ENCODE data around the gene SCGB1C2. TPM values are rescaled to one million over a fixed set of nuclear protein-coding genes. Genes with fewer than 3 reads are reported as not detected.
"Not testable (repeated sequence)": the region's sequence is repeated elsewhere in the genome, so short reads cannot be mapped to it uniquely, and the experiment has no call there.

The SCGB1C2 gene
- total RNA-seq, 1 experiment from 2014 or later = not detected

- Histone ChIP-seq H3K18ac (ENCODE audit: insufficient read length, low read depth, low read length) (no peak overlapping the region), H4K8ac (replicated peaks; ENCODE audit: insufficient read length, low read depth, low read length) (no peak overlapping the region), H3K56ac (ENCODE audit: insufficient read length, low read depth, low read length) (no peak overlapping the region), H3K9me3 (ENCODE audit: control insufficient read depth, low read depth, low read length) (no peaks in the 10 kb centered on the region), H3K4ac (ENCODE audit: low read depth, low read length) (no peak overlapping the region), H2BK12ac (ENCODE audit: insufficient read length, low read depth, low read length) (no peak overlapping the region), H2BK5ac (ENCODE audit: insufficient read length, low read length) (no peak overlapping the region), H3K79me2 (ENCODE audit: insufficient read depth, low read length) (no peaks in the 10 kb centered on the region), H3K27ac (ENCODE audit: insufficient read length, low read depth, low read length) (no peak overlapping the region), H3K23me2 (ENCODE audit: insufficient read length, low read depth, low read length, poor library complexity, severe bottlenecking) (no peaks in the 10 kb centered on the region), H2AK5ac (ENCODE audit: insufficient read length, low read length) (no peak overlapping the region), H2BK120ac (ENCODE audit: low read depth, low read length, poor library complexity, severe bottlenecking) (no peak overlapping the region), H3T11ph (ENCODE audit: low read length) (no peak overlapping the region), H2BK15ac (ENCODE audit: low read depth, low read length) (no peak overlapping the region), H3K79me1 (ENCODE audit: insufficient read depth, low read depth, low read length, poor library complexity, severe bottlenecking) (no peaks in the 10 kb centered on the region), H4K91ac (ENCODE audit: insufficient read length, low read depth, low read length) (no peak overlapping the region), H2AFZ (ENCODE audit: low read length) (no peak overlapping the region), H3K9ac (ENCODE audit: extremely low read depth, insufficient read length, low read length) (no peak overlapping the region), H3K27me3 (ENCODE audit: insufficient read depth, low read length) (no peaks in the 10 kb centered on the region), H3K4me2 (ENCODE audit: insufficient read depth, insufficient read length, low read length) (no peak overlapping the region), H4K20me1 (ENCODE audit: control insufficient read depth, insufficient read depth, insufficient read length) (no peaks in the 10 kb centered on the region), H2BK20ac (ENCODE audit: low read depth, low read length, poor library complexity, severe bottlenecking) (no peak overlapping the region), H3K4me1 (ENCODE audit: insufficient read depth, low read length) (no peaks in the 10 kb centered on the region), H4K5ac (ENCODE audit: insufficient read length, low read depth, low read length) (no peak overlapping the region), H3K23ac (ENCODE audit: insufficient read length, low read depth, low read length) (no peak overlapping the region), H3K14ac (ENCODE audit: insufficient read depth, low read length) (no peak overlapping the region)
- Mint-ChIP-seq H3K4me3 (no peak overlapping the region), H3K36me3 (ENCODE audit: insufficient read depth in 1 of 3, low read depth in 3 of 3) (no peaks in the 10 kb centered on the region), H3K27me3 (ENCODE audit: low read depth) (no peaks in the 10 kb centered on the region; the same call in none of the 2 replicates), H3K9me3 (no peaks in the 10 kb centered on the region; a peak in 1 of 5 replicates), H3K27ac (no peak overlapping the region), H3K4me1 (peaks cover 2 to 4% of the 10 kb centered on the region in 2 experiments; a peak in 2 of 4 replicates)
- no CpG with 5 or more reads among the region's 14 CpGs for WGBS (ENCODE audit: extremely low coverage, insufficient read length, low lambda C conversion rate)
- TF ChIP-seq CTCF (conservative IDR thresholded peaks at IDR 0.05) = no peak
- no peak for DNase-seq
Observed at GRCh38 chr17:165939-166338, 28.6 kb downstream of the SCGB1C2 start.

GRCh38 chr17:168614-169013 is 31.2 kb downstream of the SCGB1C2 start:
- H3K23me2 ChIP-seq (ENCODE audit: insufficient read length, low read depth, low read length, poor library complexity, severe bottlenecking); H4K91ac ChIP-seq (ENCODE audit: insufficient read length, low read depth, low read length); H2AK5ac ChIP-seq (ENCODE audit: insufficient read length, low read length); H2BK15ac ChIP-seq (ENCODE audit: low read depth, low read length); H3K9ac ChIP-seq (ENCODE audit: extremely low read depth, insufficient read length, low read length); H4K20me1 ChIP-seq (ENCODE audit: control insufficient read depth, insufficient read depth, insufficient read length); H3K27ac Mint-ChIP-seq; DNase-seq; H3K14ac ChIP-seq (ENCODE audit: insufficient read depth, low read length); H3T11ph ChIP-seq (ENCODE audit: low read length); H3K9me3 Mint-ChIP-seq; H3K4me1 ChIP-seq (ENCODE audit: insufficient read depth, low read length); H2BK20ac ChIP-seq (ENCODE audit: low read depth, low read length, poor library complexity, severe bottlenecking); H3K79me1 ChIP-seq (ENCODE audit: insufficient read depth, low read depth, low read length, poor library complexity, severe bottlenecking); H3K56ac ChIP-seq (ENCODE audit: insufficient read length, low read depth, low read length); H3K23ac ChIP-seq (ENCODE audit: insufficient read length, low read depth, low read length); H3K9me3 ChIP-seq (ENCODE audit: control insufficient read depth, low read depth, low read length); H3K27me3 ChIP-seq (ENCODE audit: insufficient read depth, low read length); H2BK12ac ChIP-seq (ENCODE audit: insufficient read length, low read depth, low read length); H3K4me1 Mint-ChIP-seq; H3K18ac ChIP-seq (ENCODE audit: insufficient read length, low read depth, low read length); H2AFZ ChIP-seq (ENCODE audit: low read length); H4K8ac ChIP-seq (replicated peaks; ENCODE audit: insufficient read length, low read depth, low read length); H2BK120ac ChIP-seq (ENCODE audit: low read depth, low read length, poor library complexity, severe bottlenecking); H3K36me3 Mint-ChIP-seq (ENCODE audit: insufficient read depth in 1 of 3, low read depth in 3 of 3); H3K4me2 ChIP-seq (ENCODE audit: insufficient read depth, insufficient read length, low read length); H3K79me2 ChIP-seq (ENCODE audit: insufficient read depth, low read length); H3K27ac ChIP-seq (ENCODE audit: insufficient read length, low read depth, low read length); H2BK5ac ChIP-seq (ENCODE audit: insufficient read length, low read length); H3K27me3 Mint-ChIP-seq (ENCODE audit: low read depth); H3K4ac ChIP-seq (ENCODE audit: low read depth, low read length); H3K4me3 Mint-ChIP-seq; H4K5ac ChIP-seq (ENCODE audit: insufficient read length, low read depth, low read length): not testable (repeated sequence)
- no CpG with 5 or more reads among the region's 11 CpGs for WGBS (ENCODE audit: extremely low coverage, insufficient read length, low lambda C conversion rate)
